ENCODE results near the gene ACBD6.

DNA sequence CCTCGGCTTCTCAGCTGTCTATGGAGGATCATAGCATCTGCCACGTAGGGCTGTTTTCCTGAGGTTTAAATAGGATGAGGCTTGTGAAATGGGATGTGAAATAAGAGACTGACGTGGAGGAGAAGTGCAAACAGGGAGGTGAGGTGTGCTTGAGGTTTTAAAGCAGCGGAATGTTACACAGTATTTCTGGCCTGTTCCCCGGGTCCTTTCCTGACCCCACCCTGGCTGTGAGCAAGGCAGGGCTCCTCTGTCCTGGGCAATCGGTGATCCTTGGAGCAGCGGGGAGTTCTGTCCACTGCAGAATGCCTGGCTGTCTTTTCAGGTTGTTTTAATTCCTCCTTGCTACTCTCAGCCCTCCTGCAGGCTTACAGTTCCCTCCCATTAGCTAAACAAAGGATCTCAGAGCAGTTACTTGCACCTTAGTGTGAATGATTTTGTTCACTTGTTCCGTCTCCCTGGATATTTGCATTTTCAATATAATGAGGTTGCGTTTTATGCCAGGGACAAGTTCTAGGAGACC is 233.8 kb downstream of the ACBD6 start:
- TF ChIP-seq, protein P1, sequence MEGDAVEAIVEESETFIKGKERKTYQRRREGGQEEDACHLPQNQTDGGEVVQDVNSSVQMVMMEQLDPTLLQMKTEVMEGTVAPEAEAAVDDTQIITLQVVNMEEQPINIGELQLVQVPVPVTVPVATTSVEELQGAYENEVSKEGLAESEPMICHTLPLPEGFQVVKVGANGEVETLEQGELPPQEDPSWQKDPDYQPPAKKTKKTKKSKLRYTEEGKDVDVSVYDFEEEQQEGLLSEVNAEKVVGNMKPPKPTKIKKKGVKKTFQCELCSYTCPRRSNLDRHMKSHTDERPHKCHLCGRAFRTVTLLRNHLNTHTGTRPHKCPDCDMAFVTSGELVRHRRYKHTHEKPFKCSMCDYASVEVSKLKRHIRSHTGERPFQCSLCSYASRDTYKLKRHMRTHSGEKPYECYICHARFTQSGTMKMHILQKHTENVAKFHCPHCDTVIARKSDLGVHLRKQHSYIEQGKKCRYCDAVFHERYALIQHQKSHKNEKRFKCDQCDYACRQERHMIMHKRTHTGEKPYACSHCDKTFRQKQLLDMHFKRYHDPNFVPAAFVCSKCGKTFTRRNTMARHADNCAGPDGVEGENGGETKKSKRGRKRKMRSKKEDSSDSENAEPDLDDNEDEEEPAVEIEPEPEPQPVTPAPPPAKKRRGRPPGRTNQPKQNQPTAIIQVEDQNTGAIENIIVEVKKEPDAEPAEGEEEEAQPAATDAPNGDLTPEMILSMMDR (IDR thresholded peaks at IDR 0.05; ENCODE audit: insufficient read depth, low read depth, low read length): no peak
- TF ChIP-seq EZH2 (IDR thresholded peaks at IDR 0.05; ENCODE audit: insufficient read depth, low read length): no peak

Data from astrocyte (in vitro differentiated cells and primary cell).